GM19324 (cell line): ENCODE measurements around the gene USP11.

Experiments
- ATAC-seq: cut with Tn5 transposase; IDR thresholded peaks from one replicate; pipeline ENCODE4 v1.9.1; 2021; ENCODE audit warnings: mild to moderate bottlenecking, moderate library complexity; ENCODE audit not compliant: unreplicated experiment, low FRiP score

The USP11 gene

GRCh38 chrX:47223476-47224250 is 9.1 kb upstream of the USP11 start:
- ATAC-seq = no peak

DNA sequence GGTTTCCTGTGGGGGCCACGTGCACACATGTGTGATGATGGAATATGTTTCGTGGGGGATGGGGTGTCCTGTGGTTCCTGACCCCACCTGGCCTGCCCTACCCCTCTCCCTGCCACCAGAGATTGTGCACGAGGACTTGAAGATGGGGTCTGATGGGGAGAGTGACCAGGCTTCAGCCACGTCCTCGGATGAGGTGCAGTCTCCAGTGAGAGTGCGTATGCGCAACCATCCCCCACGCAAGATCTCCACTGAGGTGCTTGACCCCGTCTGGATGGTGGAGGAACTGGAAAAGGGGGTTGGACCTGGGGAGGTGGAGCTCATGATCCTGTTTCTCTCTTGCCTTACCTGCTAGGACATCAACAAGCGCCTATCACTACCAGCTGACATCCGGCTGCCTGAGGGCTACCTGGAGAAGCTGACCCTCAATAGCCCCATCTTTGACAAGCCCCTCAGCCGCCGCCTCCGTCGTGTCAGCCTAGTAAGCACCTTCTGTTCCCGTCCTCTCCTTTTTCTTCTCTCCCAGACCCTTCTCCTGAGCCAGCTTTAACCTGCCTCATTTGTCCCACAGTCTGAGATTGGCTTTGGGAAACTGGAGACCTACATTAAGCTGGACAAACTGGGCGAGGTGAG is 8.4 kb upstream of the USP11 start:
- ATAC-seq = no peak

- ATAC-seq = no peak
Observed at GRCh38 chrX:47224896-47225290, 7.9 kb upstream of the USP11 start.

GRCh38 chrX:47226071-47226470 is 6.7 kb upstream of the USP11 start:
- no peak for ATAC-seq

DNA sequence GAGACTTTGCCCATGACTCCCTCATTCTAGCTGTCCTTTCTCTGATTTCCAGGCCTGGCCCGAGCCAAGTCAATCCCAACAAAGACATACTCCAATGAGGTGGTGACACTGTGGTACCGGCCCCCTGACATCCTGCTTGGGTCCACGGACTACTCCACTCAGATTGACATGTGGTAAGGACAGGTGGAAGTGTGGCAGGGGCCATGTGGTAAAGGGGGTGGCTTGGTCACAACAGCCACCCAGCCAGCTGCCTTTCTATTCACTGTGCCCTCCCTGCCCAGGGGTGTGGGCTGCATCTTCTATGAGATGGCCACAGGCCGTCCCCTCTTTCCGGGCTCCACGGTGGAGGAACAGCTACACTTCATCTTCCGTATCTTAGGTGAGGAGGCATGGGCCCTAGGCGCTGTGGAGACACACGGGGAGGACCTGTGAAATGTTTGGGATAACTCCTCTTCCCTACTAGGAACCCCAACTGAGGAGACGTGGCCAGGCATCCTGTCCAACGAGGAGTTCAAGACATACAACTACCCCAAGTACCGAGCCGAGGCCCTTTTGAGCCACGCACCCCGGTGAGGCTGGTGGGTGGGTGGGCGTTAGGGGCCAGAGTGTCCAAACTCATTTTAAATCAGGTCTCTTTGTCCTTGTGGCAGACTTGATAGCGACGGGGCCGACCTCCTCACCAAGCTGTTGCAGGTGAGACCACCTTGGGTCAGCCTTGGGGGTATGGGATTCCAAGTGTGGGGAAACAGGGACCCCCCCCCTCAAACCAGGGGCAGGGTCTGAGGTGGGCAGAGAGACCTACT is 6.1 kb upstream of the USP11 start:
- no peak for ATAC-seq

DNA sequence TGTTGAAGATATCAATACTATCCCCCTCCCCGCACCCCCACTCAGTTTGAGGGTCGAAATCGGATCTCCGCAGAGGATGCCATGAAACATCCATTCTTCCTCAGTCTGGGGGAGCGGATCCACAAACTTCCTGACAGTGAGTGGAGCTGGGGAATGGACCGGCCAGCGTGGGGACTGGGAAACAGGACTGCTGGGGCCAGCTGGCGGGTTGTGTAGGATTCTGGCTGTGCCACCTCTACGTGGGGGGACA is 5.5 kb upstream of the USP11 start:
- no peak for ATAC-seq

DNA sequence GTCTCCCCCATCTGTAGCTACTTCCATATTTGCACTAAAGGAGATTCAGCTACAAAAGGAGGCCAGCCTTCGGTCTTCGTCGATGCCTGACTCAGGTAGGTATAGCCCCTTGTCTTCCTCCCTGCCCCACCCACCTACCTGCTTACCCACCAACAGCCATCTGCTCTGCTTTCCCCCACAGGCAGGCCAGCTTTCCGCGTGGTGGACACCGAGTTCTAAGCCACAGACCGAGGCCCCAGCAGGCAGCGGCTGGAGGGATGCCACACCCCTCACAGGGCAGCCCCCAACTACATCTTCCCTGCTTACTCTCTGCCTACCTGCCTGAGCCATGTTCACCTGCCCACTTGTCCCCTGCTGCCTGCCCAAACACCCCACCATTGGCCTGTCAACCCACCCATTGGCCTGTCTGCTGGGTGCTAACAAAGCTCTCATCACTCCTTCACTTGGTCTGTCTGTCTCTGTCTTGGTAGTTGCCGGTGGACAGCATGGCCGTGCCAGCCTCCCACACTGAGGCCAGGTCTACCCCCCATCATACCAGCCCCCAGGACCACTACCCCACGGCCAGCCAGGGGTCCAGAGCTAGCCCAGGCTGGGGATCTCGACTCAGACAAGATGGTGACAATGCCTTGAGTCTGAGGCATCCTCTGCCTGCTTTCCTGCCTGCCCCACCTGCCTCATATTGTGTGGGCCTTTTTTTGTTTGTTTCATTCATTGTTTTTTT is 4.1 kb upstream of the USP11 start:
- no peak for ATAC-seq

- ATAC-seq = no peak
Observed at GRCh38 chrX:47229427-47229826, 3.4 kb upstream of the USP11 start.

DNA sequence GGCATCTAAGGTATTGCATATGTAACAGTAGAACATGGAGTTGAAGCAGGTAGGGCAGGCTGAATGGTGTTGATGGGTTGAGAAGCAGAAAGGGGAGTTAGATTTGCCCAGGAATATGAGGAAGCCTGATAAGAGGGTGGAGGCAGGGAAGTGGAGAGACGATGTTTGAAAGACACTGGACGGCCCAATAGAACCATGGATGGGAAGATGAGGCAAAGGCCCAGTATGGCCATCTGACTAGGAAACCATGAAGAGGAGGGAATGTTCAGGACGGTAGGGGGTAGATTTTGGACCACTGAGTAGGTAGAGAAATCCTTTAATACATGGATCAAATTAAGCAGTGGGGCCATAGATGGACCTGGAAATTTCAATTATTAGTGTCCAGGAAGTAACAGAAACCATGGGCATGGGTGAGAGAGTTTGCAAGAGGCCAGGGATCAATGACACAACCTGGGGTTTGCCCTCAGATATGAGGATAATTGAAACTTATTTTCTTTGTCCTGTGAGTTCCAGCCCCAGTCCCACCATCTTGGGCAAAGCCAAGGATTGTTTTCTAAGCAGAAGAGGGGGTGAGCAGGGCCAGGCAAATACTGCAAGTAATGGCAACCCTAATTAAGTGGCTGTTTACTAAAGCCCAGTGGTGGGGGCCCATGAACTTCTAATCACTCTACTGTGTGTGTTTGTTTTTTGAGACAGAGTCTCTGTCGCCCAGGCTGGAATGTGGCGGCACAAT is 2.5 kb upstream of the USP11 start:
- ATAC-seq = no peak

GRCh38 chrX:47231167-47231566 is 1.6 kb upstream of the USP11 start:
- ATAC-seq = no peak

DNA sequence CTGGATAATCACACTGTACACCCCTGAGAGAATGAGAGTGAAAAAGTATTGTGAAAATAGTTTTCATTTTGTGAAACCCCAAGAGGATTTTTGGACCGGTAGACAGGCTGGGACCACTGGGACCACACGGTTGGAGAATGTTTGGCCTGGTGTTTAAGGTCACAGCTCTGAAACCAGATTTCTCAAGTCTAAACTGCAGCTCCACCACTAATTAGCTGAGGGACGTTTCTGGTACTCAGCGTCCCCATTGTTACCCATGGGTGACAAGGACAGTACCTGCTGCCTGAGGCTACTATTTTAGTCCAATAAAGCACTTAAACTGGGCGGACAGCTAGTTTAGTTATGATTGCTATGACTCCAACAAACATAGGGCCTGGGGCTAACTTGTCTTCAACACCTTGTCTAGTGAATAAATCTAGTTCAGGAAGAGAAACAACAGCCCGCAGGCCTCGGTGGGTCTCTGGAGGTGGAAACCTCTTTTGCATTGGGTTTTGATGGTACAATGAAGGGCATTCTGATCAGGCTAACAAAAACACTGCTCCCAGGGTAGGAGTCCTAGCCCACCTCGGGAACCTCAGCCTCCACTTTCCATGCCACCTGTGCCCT is 509 bp upstream of the USP11 start:
- no peak for ATAC-seq

DNA sequence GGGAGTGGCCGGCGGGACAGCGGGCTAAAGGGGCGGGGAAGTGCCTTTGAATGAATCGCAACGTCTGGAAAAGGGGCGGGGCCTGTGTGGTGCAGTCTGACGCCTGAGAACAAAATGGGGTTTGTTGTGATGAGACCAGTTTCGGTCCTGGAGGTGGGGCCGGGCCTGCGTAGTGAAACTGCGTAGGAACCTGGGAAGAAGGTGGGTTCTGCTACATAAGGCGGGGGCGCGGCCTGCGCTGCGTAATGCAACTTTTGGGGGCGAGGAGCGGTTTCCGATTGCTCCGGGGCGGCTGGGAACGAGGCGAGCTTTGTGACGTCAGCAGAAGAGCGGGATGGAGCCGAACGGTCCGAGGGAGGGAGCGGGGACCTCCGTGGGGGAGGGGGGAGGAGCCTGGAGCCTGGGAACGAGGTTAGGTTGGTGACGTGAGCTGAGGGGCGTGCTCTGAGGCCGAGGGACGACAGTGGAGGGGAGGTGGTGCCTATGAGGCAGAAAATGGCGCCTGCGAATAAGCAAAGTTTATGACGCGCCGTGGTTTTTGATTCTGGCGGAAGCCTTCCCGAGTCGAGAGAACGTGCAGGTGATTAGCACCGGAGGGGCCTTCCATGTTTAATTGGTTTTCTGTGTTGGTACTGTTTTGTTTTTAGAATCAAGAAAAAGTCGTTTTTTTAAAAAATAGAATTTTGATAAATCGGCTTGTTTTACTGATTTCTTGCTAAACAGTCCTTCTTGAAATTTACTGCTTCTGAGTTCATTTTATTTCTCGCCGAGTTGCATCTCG is 714 bp downstream of the USP11 start:
- peak; percentile 86 for ATAC-seq

GRCh38 chrX:47234583-47234982 is 1.8 kb downstream of the USP11 start:
- ATAC-seq = no peak

GRCh38 chrX:47235691-47236103 is 2.9 kb downstream of the USP11 start:
- ATAC-seq = no peak

- no peak for ATAC-seq
Observed at GRCh38 chrX:47239199-47239598, 6.4 kb downstream of the USP11 start.

- no peak for ATAC-seq
Observed at GRCh38 chrX:47239898-47240545, 7.2 kb downstream of the USP11 start.

- no peak for ATAC-seq
Observed at GRCh38 chrX:47240619-47241018, 7.8 kb downstream of the USP11 start.

DNA sequence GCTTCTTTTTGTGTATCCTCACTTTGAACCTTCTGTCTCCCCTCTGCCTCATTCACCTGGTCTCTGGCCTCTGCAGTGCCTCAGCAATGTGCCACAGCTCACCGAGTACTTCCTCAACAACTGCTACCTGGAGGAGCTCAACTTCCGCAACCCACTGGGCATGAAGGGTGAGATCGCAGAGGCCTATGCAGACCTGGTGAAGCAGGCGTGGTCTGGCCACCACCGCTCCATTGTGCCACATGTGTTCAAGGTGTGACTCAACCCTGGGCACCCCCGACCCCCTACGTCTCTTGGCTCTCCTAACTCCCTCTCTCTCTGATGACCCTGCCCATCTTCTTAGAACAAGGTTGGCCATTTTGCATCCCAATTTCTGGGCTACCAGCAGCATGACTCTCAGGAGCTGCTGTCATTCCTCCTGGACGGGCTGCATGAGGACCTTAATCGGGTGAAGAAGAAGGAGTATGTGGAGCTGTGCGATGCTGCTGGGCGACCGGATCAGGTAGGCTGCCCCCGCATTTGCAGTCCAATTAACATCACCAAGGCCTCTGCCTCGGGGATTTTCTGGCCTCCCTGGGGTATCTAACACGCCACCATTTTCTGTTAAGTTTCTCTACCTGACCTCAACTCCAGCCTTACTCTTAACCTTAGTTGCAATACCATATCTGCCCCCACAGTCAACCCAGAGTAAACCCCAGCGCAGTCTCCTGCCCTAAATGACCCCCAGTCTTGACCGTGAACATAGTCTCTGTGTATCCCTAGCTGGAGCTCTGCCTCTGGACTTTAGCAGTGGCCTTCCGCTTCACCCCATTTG is 8.6 kb downstream of the USP11 start:
- no peak for ATAC-seq
